Effector memory CD4-positive, alpha-beta T cell (primary cell): ENCODE data around the gene F8.

ENCODE experiments used
- DNase-seq, 3 donors: peaks; one replicate each; pipeline ENCODE4 v3.0.0-alpha.2; 2020
- H3K27ac ChIP-seq: 2 replicates; pipeline ENCODE4 v1.7.0; 2013; ENCODE audit warnings: mild to moderate bottlenecking, low read length, moderate library complexity; ENCODE audit not compliant: insufficient read depth, poor library complexity, severe bottlenecking
- H3K27me3 ChIP-seq: replicated peaks from 2 replicates; pipeline ENCODE4 v1.7.0; 2013; ENCODE audit warnings: mild to moderate bottlenecking, low read length; ENCODE audit not compliant: insufficient read depth, control insufficient read depth, poor library complexity, severe bottlenecking
- H3K36me3 ChIP-seq: 2 replicates; pipeline ENCODE4 v1.7.0; 2013; ENCODE audit warnings: mild to moderate bottlenecking, low read length, moderate library complexity; ENCODE audit not compliant: control insufficient read depth, insufficient read depth
- H3K4me1 ChIP-seq: 2 replicates; pipeline ENCODE4 v1.7.0; 2013; ENCODE audit warnings: low read length, mild to moderate bottlenecking; ENCODE audit not compliant: control insufficient read depth, insufficient read depth, poor library complexity, severe bottlenecking
- H3K4me3 ChIP-seq: 2 replicates; pipeline ENCODE4 v1.7.0; 2013; ENCODE audit warnings: low read length, low read depth, mild to moderate bottlenecking; ENCODE audit not compliant: insufficient read depth, poor library complexity, severe bottlenecking
- H3K9me3 ChIP-seq: 2 replicates; pipeline ENCODE4 v1.7.0; 2013; ENCODE audit warnings: mild to moderate bottlenecking, low read length, moderate library complexity; ENCODE audit not compliant: control insufficient read depth

Gene F8

DNA sequence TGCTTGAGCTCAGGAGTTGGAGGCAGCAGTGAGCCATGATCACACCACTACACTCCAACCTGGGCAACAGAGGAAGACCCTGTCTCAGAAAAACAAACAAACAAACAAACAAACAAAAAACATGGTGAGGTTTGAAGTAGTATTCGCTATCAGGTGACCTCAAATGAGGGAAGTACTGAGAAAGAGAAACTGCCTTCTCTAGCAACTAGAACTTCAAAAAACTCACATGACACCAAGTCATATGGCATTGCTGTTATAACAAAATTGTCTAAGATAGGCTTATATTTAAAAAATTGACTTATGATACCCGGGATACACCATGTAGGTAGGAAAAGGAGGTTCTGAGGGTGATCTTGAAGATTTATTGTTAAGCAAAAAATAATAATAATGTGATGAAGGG, 227.5 kb downstream of the F8 start:
- DNase-seq: no peak
- Histone ChIP-seq H3K36me3 (no peaks in the 10 kb centered on the region), H3K27me3 (no peaks in the 10 kb centered on the region), H3K4me1 (peaks cover 2% of the 10 kb centered on the region), H3K4me3 (no peak overlapping the region), H3K27ac (no peak overlapping the region), H3K9me3 (no peaks in the 10 kb centered on the region)

DNA sequence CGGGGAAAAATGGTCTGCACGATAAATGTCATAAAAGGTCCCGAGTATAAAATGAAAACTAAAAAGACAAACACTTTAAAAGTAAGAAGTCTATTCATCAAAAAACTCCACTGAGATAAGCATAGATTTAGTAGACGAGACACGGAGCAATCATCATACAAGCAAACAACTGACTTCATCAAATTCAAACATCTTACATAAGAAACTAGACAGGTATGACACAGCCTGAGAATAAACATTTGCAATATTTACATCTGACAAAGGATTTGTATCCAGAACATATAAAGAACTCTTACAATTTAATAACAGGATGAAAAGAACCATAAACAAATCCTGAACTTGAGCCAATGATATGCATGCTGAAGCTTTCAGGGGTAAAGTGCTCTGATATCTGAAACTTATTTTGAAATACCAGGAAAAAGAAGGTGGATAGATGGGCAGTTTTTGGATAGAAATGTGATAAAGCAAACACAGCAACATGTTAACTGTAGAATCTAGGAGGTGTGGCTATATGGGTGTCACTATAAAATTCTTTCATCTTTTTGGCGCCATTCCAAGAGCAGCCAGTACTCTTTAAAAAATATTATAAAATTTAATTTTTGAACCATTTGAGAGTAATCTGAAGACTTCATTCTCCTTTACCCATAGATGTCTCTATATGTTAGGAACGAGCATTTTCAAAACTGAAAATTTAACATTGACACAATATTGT, 229.3 kb downstream of the F8 start:
- no peaks in the 10 kb centered on the region for H3K9me3 ChIP-seq
- H3K4me3 ChIP-seq: no peak overlapping the region
- H3K27me3 ChIP-seq: no peaks in the 10 kb centered on the region
- H3K27ac ChIP-seq: no peak overlapping the region
- H3K36me3 ChIP-seq: no peaks in the 10 kb centered on the region
- H3K4me1 ChIP-seq: no peaks in the 10 kb centered on the region
- DNase-seq: no peak

DNA sequence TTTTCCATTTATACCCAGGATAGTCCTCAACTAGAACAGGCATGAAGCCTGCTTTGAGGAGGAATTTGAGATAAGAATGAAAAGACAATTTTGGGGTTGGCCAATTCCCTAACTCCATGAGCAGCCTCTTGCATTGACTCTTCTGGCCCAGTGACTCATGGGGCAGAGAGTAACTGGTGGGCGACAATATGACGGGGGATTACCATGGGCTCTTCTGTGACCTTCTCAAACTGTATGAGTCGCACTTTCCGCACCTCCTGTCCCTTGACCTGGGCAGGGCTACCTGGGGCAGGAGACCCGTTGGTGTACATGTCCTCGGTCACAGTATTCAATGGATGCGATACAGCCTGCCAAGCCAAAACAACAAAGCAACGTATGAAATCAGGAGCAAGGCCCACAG, 230.6 kb downstream of the F8 start:
- no peaks in the 10 kb centered on the region for H3K36me3 ChIP-seq
- DNase-seq: no peak
- H3K4me3 ChIP-seq: no peak overlapping the region

DNA sequence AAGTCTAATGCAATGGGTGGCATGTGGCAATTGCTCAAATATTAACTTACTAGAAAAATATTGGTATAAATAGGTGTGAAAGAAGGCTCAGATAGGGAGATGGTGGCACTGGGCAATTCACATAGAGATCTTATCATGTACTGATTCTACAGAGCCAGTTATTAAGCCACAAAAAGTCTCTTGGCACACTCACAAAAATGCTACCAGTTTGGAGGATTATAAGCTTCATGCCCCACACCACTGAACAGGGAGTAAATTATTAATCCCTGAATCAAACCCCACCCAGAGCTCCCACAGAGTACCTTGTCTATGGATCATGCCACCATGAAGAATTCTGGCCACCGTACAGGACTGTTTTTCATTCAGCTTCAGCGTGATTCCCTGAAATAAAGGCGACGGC, 231.1 kb downstream of the F8 start:
- no peaks in the 10 kb centered on the region for H3K9me3 ChIP-seq
- H3K36me3 ChIP-seq: no peaks in the 10 kb centered on the region
- DNase-seq: no peak
- no peaks in the 10 kb centered on the region for H3K4me1 ChIP-seq
- no peak overlapping the region for H3K27ac ChIP-seq
- no peaks in the 10 kb centered on the region for H3K27me3 ChIP-seq
- H3K4me3 ChIP-seq: no peak overlapping the region

More for the DNA sequence above, 230.6 kb downstream of the F8 start:
- Histone ChIP-seq H3K27me3 (no peaks in the 10 kb centered on the region), H3K9me3 (no peaks in the 10 kb centered on the region), H3K27ac (no peak overlapping the region), H3K4me1 (no peaks in the 10 kb centered on the region)
